GM23338 (cell line): ENCODE data around the gene THUMPD2. TPM values are rescaled to one million over a fixed set of nuclear protein-coding genes. Genes with fewer than 3 reads are reported as not detected.

Experiments
- ATAC-seq: fragments of 200-7000 bp; cut with Tn5 transposase; 3 replicates; pipeline ENCODE4 v1.9.1; 2020
- DNase-seq: peaks from one replicate; pipeline ENCODE4 v3.0.0-alpha.2; 2015; ENCODE audit warnings: low spot score
- H2AFZ ChIP-seq: fragments of 200-600 bp; sonication (generic); 2 replicates; pipeline ENCODE4 v1.8.0; 2016; ENCODE audit warnings: antibody characterized with exemption, mild to moderate bottlenecking, moderate library complexity
- H3F3A ChIP-seq: fragments of 200-600 bp; sonication (generic); replicated peaks from 2 replicates; pipeline ENCODE4 v1.8.0; 2017; ENCODE audit warnings: antibody characterized with exemption, mixed run types, low read depth
- H3K27ac ChIP-seq: fragments of 200-600 bp; sonication (generic); 2 replicates; pipeline ENCODE4 v1.6.1; 2016; ENCODE audit warnings: low read depth
- H3K27me3 ChIP-seq: fragments of 200-600 bp; sonication (generic); 2 replicates; pipeline ENCODE4 v1.8.0; 2016; ENCODE audit warnings: mild to moderate bottlenecking, mixed run types, moderate library complexity; ENCODE audit not compliant: insufficient read depth
- H3K36me3 ChIP-seq: fragments of 200-600 bp; sonication (generic); 2 replicates; pipeline ENCODE4 v1.8.0; 2016; ENCODE audit warnings: mild to moderate bottlenecking; ENCODE audit not compliant: insufficient read depth
- H3K4me1 ChIP-seq: fragments of 200-600 bp; sonication (generic); 2 replicates; pipeline ENCODE4 v1.8.0; 2016; ENCODE audit warnings: mild to moderate bottlenecking, moderate library complexity; ENCODE audit not compliant: insufficient read depth
- H3K4me2 ChIP-seq: fragments of 200-600 bp; sonication (generic); 2 replicates; pipeline ENCODE4 v1.7.1; 2017; ENCODE audit warnings: mixed run types
- H3K4me3 ChIP-seq: fragments of 200-600 bp; sonication (generic); 2 replicates; pipeline ENCODE4 v1.6.1; 2016; ENCODE audit warnings: mixed run types
- H3K79me2 ChIP-seq: fragments of 200-600 bp; sonication (generic); replicated peaks from 2 replicates; pipeline ENCODE4 v1.8.0; 2017; ENCODE audit warnings: mild to moderate bottlenecking; ENCODE audit not compliant: insufficient read depth
- H3K9me2 ChIP-seq: fragments of 200-600 bp; sonication (generic); 2 replicates; pipeline ENCODE4 v1.8.0; 2017; ENCODE audit not compliant: insufficient read depth
- H4K20me1 ChIP-seq: fragments of 200-600 bp; sonication (generic); replicated peaks from 2 replicates; pipeline ENCODE4 v1.8.0; 2017; ENCODE audit warnings: mild to moderate bottlenecking; ENCODE audit not compliant: insufficient read depth
- H3K27ac Mint-ChIP-seq: 2 replicates; pipeline ENCODE4 v1.8.0; 2020; ENCODE audit warnings: inconsistent platforms, mild to moderate bottlenecking, moderate library complexity, mixed read lengths
- H3K27me3 Mint-ChIP-seq: 3 replicates; pipeline ENCODE4 v1.8.0; 2022; ENCODE audit warnings: low read depth, mild to moderate bottlenecking, moderate library complexity, mixed read lengths, inconsistent platforms; ENCODE audit not compliant: insufficient read depth, poor library complexity
- H3K36me3 Mint-ChIP-seq: 3 replicates; pipeline ENCODE4 v1.8.0; 2021; ENCODE audit warnings: low read depth, mild to moderate bottlenecking, inconsistent platforms, moderate library complexity, mixed read lengths
- H3K4me1 Mint-ChIP-seq: 3 replicates; pipeline ENCODE4 v1.8.0; 2020; ENCODE audit warnings: mild to moderate bottlenecking, inconsistent platforms, mixed read lengths
- H3K4me3 Mint-ChIP-seq: 3 replicates; pipeline ENCODE4 v1.8.0; 2021; ENCODE audit warnings: moderate library complexity, mild to moderate bottlenecking, inconsistent platforms, mixed read lengths
- H3K9me3 Mint-ChIP-seq: 3 replicates; pipeline ENCODE4 v1.8.0; 2020; ENCODE audit warnings: moderate library complexity, mild to moderate bottlenecking, inconsistent platforms, mixed read lengths
- CTCF ChIP-seq, 2 experiments: fragments of 200-600 bp in 1 of 2; sonication (generic) in 1 of 2; conservative IDR thresholded peaks; 2 replicates each; pipeline versions ENCODE4 v1.5.1 to v1.6.1; 2016 to 2017; ENCODE audit warnings: antibody characterized with exemption in 2 of 2, low read depth in 2 of 2, mild to moderate bottlenecking in 2 of 2, moderate library complexity in 1 of 2
- ZNF462 ChIP-seq: fragments of 250-450 bp; sonication (Bioruptor Pico); IDR thresholded peaks from 2 replicates; pipeline ENCODE4 v1.5.0; 2020; ENCODE audit warnings: mild to moderate bottlenecking, moderate library complexity
- polyA plus RNA-seq: library from polyadenylated mRNA; unstranded; fragments of >200 nt; fragmentation: Nextera tagmentation; extraction: Ambion mirVana; gene quantifications from 2 replicates; pipeline ENCODE4 v1.2.1, GENCODE V29; 2016
- total RNA-seq: library from RNA; depleted of rRNA; stranded (reverse); fragments of >200 nt; shearing (Covaris generic); gene quantifications from 2 replicates; pipeline ENCODE4 v1.2.3, GENCODE V29; 2014

The THUMPD2 gene
- total and polyA plus RNA-seq, 2 experiments from 2014 or later, result 19.5 to 25.1 TPM

- TF ChIP-seq CTCF (conservative IDR thresholded peaks at IDR 0.05; ENCODE audit: low read depth in 2 of 2), result no peak
These were observed 46.6 kb downstream of the THUMPD2 start (continued) for GRCh38 chr2:39732482-39732881.

GRCh38 chr2:39731546-39731945 lies 47.5 kb downstream of the THUMPD2 start:
- H3K27me3 ChIP-seq, result no peaks in the 10 kb centered on the region
- H3K36me3 Mint-ChIP-seq, result peaks cover 54% of the 10 kb centered on the region
- H2AFZ ChIP-seq, result no peak overlapping the region
- H3K9me2 ChIP-seq, result no peaks in the 10 kb centered on the region; the same call in 1 of the 2 replicates
- H3K79me2 ChIP-seq, result peaks cover 19% of the 10 kb centered on the region
- TF ChIP-seq CTCF (conservative IDR thresholded peaks at IDR 0.05; ENCODE audit: low read depth in 2 of 2) (peak in 1 of 2 experiments; percentile 17; a peak in 2 of 4 replicates), ZNF462 (CRISPR knock-in tag) (no peak)
- H3K4me1 Mint-ChIP-seq, result peaks cover 15% of the 10 kb centered on the region
- H3F3A ChIP-seq, result no peaks in the 10 kb centered on the region
- peaks cover 3% of the 10 kb centered on the region; the same call in 1 of the 2 replicates for H3K36me3 ChIP-seq
- no peak overlapping the region for H3K27ac Mint-ChIP-seq
- DNase-seq (no peak), ATAC-seq (no peak)
- H4K20me1 ChIP-seq, result no peaks in the 10 kb centered on the region
- H3K4me3 Mint-ChIP-seq, result no peak overlapping the region
- H3K9me3 Mint-ChIP-seq, result no peaks in the 10 kb centered on the region
- H3K4me1 ChIP-seq, result peaks cover 15% of the 10 kb centered on the region
- H3K27ac ChIP-seq, result no peak overlapping the region
- no peak overlapping the region for H3K4me3 ChIP-seq
- no peak overlapping the region for H3K4me2 ChIP-seq
- H3K27me3 Mint-ChIP-seq, result no peaks in the 10 kb centered on the region
